Uterus (tissue), 2 donors: ENCODE data around the gene MSGN1.

Experiments
- POLR2A ChIP-seq, 2 donors: fragments of 450-650 bp; IDR thresholded peaks; one replicate each; pipeline ENCODE4 v1.6.1; 2016; ENCODE audit warnings: antibody characterized with exemption in 2 of 2, mild to moderate bottlenecking in 1 of 2, moderate library complexity in 1 of 2
- TF ChIP-seq, protein P1 (sequence below), 4 experiments: fragments of 200-600 bp in 2 of 4; fragments of 450-650 bp in 2 of 4; sonication (generic) in 2 of 4; IDR thresholded peaks; one replicate each; pipeline ENCODE4 v1.5.1; 2016 to 2019; ENCODE audit warnings: antibody characterized with exemption in 4 of 4, mild to moderate bottlenecking in 2 of 4, moderate library complexity in 1 of 4

DNA sequence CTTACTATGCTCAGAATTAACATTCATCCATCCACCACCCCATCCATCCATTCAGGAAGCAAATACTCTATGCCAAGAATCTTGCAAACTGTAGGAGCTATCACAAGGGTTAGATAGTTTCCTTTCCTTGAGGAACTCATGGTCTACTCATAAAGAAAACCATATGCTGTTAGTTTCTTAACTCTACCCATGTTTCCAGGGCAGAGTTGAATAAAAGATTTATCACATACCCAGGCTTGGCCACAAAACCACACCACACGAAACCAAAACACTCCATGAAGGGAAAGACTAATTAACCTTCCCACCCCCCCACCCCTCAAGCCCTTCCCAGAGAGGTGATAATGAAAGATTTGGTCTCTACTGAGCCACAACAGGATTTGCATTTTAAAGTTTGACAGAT is 23.7 kb upstream of the MSGN1 start:
- TF ChIP-seq, protein P1, sequence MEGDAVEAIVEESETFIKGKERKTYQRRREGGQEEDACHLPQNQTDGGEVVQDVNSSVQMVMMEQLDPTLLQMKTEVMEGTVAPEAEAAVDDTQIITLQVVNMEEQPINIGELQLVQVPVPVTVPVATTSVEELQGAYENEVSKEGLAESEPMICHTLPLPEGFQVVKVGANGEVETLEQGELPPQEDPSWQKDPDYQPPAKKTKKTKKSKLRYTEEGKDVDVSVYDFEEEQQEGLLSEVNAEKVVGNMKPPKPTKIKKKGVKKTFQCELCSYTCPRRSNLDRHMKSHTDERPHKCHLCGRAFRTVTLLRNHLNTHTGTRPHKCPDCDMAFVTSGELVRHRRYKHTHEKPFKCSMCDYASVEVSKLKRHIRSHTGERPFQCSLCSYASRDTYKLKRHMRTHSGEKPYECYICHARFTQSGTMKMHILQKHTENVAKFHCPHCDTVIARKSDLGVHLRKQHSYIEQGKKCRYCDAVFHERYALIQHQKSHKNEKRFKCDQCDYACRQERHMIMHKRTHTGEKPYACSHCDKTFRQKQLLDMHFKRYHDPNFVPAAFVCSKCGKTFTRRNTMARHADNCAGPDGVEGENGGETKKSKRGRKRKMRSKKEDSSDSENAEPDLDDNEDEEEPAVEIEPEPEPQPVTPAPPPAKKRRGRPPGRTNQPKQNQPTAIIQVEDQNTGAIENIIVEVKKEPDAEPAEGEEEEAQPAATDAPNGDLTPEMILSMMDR (IDR thresholded peaks at IDR 0.05), result no peak
- no peak for TF ChIP-seq POLR2A (IDR thresholded peaks at IDR 0.05)
